Esophagus squamous epithelium (tissue), 5 donors: ENCODE measurements around the gene GPRIN2. TPM values are rescaled to one million over a fixed set of nuclear protein-coding genes. Genes with fewer than 3 reads are reported as not detected.

ENCODE experiments used
- DNase-seq: peaks from one replicate; lab custom pipeline; 2025; lab: John Stamatoyannopoulos, UW
- H3K27ac ChIP-seq, 4 donors: fragments of 200-600 bp; sonication (generic); one replicate each; pipeline ENCODE4 v1.5.1; 2016 to 2019; ENCODE audit warnings: mild to moderate bottlenecking in 1 of 4
- H3K27me3 ChIP-seq, 4 donors: fragments of 200-600 bp; sonication (generic); 1 replicate in 3 of 4; 2 replicates in 1 of 4; pipeline versions ENCODE4 v1.5.1 to v1.6.0; 2017 to 2021; ENCODE audit warnings: antibody characterized with exemption in 1 of 4
- H3K36me3 ChIP-seq, 3 donors: fragments of 200-600 bp; sonication (generic); one replicate each; pipeline ENCODE4 v1.5.1; 2016 to 2019
- H3K4me1 ChIP-seq, 3 donors: fragments of 200-600 bp; sonication (generic); one replicate each; pipeline ENCODE4 v1.5.1; 2017 to 2019
- H3K4me3 ChIP-seq, 4 donors: fragments of 200-600 bp; sonication (generic); 1 replicate in 3 of 4; 2 replicates in 1 of 4; pipeline ENCODE4 v1.5.1; 2016 to 2019; ENCODE audit warnings: mild to moderate bottlenecking in 2 of 4, moderate library complexity in 1 of 4
- H3K9me3 ChIP-seq, 3 donors: fragments of 200-600 bp; sonication (generic); one replicate each; pipeline ENCODE4 v1.5.1; 2016 to 2019
- CTCF ChIP-seq, 6 experiments: fragments of 450-650 bp in 4 of 6; fragments of 200-600 bp in 2 of 6; sonication (generic) in 2 of 6; IDR thresholded peaks; one replicate each; pipeline ENCODE4 v1.5.1; 2016 to 2019; ENCODE audit warnings: antibody characterized with exemption in 6 of 6, mild to moderate bottlenecking in 4 of 6, moderate library complexity in 4 of 6
- POLR2A ChIP-seq, 4 donors: fragments of 450-650 bp; IDR thresholded peaks; one replicate each; pipeline ENCODE4 v1.6.1; 2017; ENCODE audit warnings: antibody characterized with exemption in 4 of 4, mild to moderate bottlenecking in 4 of 4, moderate library complexity in 3 of 4
- WGBS, 2 donors: methylation state at CpG; one replicate each; pipeline ENCODE4 v1.1.5; 2018; 5-methylcytosine and 5-hydroxymethylcytosine counted together
- intact Hi-C: fragments of 100-400 bp; cut with DNase I; formaldehyde crosslinking; loops from one replicate; pipeline ENCODE4 v1.15.0; 2022
- total RNA-seq, 4 donors: library from RNA; depleted of rRNA; stranded (reverse); fragments of >200 nt; gene quantifications; one replicate each; pipeline ENCODE4 v1.1.0, GENCODE V29; 2016
- donor health status: DM: yes; HTN: yes; CAD: no.

Gene GPRIN2
- total RNA-seq, 4 donors from 2014 or later = 7.6 to 8.3 (median 8.1) TPM

- H3K36me3 ChIP-seq = peaks cover 0 to 43% (median 0%) of the 10 kb centered on the region in 3 donors
- H3K4me1 ChIP-seq = peaks cover 13 to 31% (median 17%) of the 10 kb centered on the region in 3 donors
- TF ChIP-seq CTCF (IDR thresholded peaks at IDR 0.05) (no peak), POLR2A (IDR thresholded peaks at IDR 0.05) (no peak)
- no peak overlapping the region for H3K4me3 ChIP-seq
- no peaks in the 10 kb centered on the region for H3K9me3 ChIP-seq
- WGBS, 2 donors = 82 to 85% methylated on average over 7 of the region's 7 CpGs
- no peak for DNase-seq
- intact Hi-C loops = no loop called here
- no peak overlapping the region for H3K27ac ChIP-seq
- peaks cover 0 to 59% (median 10%) of the 10 kb centered on the region in 4 donors for H3K27me3 ChIP-seq
These were observed 2.2 kb downstream of the GPRIN2 start for GRCh38 chr10:46554166-46554781.

- peaks cover 0 to 50% (median 10%) of the 10 kb centered on the region in 4 donors for H3K27me3 ChIP-seq
- intact Hi-C loops = no loop called here
- TF ChIP-seq POLR2A (IDR thresholded peaks at IDR 0.05) = no peak
- TF ChIP-seq CTCF (IDR thresholded peaks at IDR 0.05) = no peak
- no peak overlapping the region for H3K27ac ChIP-seq
- peaks cover 13 to 31% (median 17%) of the 10 kb centered on the region in 3 donors for H3K4me1 ChIP-seq
- WGBS, 2 donors = 38 to 64% methylated on average over 1 to 2 of the region's 2 CpGs
- peaks cover 0 to 43% (median 0%) of the 10 kb centered on the region in 3 donors for H3K36me3 ChIP-seq
- H3K9me3 ChIP-seq = no peaks in the 10 kb centered on the region
- DNase-seq = no peak
- H3K4me3 ChIP-seq = no peak overlapping the region
These were observed 3.0 kb downstream of the GPRIN2 start for GRCh38 chr10:46553238-46554049.

- H3K27me3 ChIP-seq = peaks cover 0 to 43% (median 9%) of the 10 kb centered on the region in 4 donors
- peaks cover 0 to 43% (median 0%) of the 10 kb centered on the region in 3 donors for H3K36me3 ChIP-seq
- peaks cover 13 to 39% (median 17%) of the 10 kb centered on the region in 3 donors for H3K4me1 ChIP-seq
- 82 to 85% methylated on average over 10 of the region's 10 CpGs for WGBS, 2 donors
- no peak overlapping the region for H3K27ac ChIP-seq
- DNase-seq = no peak
- intact Hi-C loops = no loop called here
- H3K4me3 ChIP-seq = no peak overlapping the region
- TF ChIP-seq CTCF (IDR thresholded peaks at IDR 0.05) (no peak), POLR2A (IDR thresholded peaks at IDR 0.05) (no peak)
- no peaks in the 10 kb centered on the region for H3K9me3 ChIP-seq
These were observed 3.8 kb downstream of the GPRIN2 start for GRCh38 chr10:46552526-46553237.

GRCh38 chr10:46551701-46552525 lies 4.5 kb downstream of the GPRIN2 start:
- Histone ChIP-seq H3K4me3 (no peak overlapping the region), H3K36me3 (peaks cover 0 to 43% (median 0%) of the 10 kb centered on the region in 3 donors), H3K9me3 (no peaks in the 10 kb centered on the region), H3K27me3 (peaks cover 0 to 35% (median 6%) of the 10 kb centered on the region in 4 donors), H3K4me1 (peaks cover 13 to 44% (median 17%) of the 10 kb centered on the region in 3 donors), H3K27ac (no peak overlapping the region)
- TF ChIP-seq POLR2A (IDR thresholded peaks at IDR 0.05) = no peak
- no peak for TF ChIP-seq CTCF (IDR thresholded peaks at IDR 0.05)
- intact Hi-C loops = no loop called here
- WGBS, 2 donors = 67 to 69% methylated on average over 12 of the region's 12 CpGs
- no peak for DNase-seq
